Heart right ventricle (tissue), 16 donors: ENCODE measurements around the gene TBC1D20. TPM values are rescaled to one million over a fixed set of nuclear protein-coding genes. Genes with fewer than 3 reads are reported as not detected.

Experiments used
- ATAC-seq, 8 donors: fragments of 200-7000 bp; cut with Tn5 transposase; one replicate each; pipeline ENCODE4 v1.9.1; 2020; ENCODE audit warnings: mild to moderate bottlenecking in 8 of 8, moderate library complexity in 8 of 8, moderate number of reproducible peaks in 1 of 8
- DNase-seq, 2 donors: peaks; one replicate each; pipeline ENCODE4 v3.0.0-alpha.2; 2020
- H3K27ac ChIP-seq, 10 donors: fragments of 200-600 bp; sonication (generic) in 2 of 10; one replicate each; pipeline versions ENCODE4 v1.5.0 to v1.8.0; 2020 to 2022; ENCODE audit warnings: mild to moderate bottlenecking in 3 of 10
- H3K27me3 ChIP-seq, 7 donors: fragments of 200-600 bp; one replicate each; pipeline ENCODE4 v1.8.0; 2021 to 2022; ENCODE audit warnings: mild to moderate bottlenecking in 2 of 7
- H3K36me3 ChIP-seq, 9 donors: fragments of 200-600 bp; sonication (generic) in 1 of 9; one replicate each; pipeline versions ENCODE4 v1.5.0 to v1.8.0; 2020 to 2022; ENCODE audit warnings: mild to moderate bottlenecking in 2 of 9
- H3K4me1 ChIP-seq, 9 donors: fragments of 200-600 bp; sonication (generic) in 1 of 9; one replicate each; pipeline versions ENCODE4 v1.5.0 to v1.8.0; 2020 to 2022; ENCODE audit warnings: mild to moderate bottlenecking in 4 of 9
- H3K4me3 ChIP-seq, 10 donors: fragments of 200-600 bp; sonication (generic) in 2 of 10; one replicate each; pipeline versions ENCODE4 v1.5.0 to v1.8.0; 2020 to 2022; ENCODE audit warnings: mild to moderate bottlenecking in 7 of 10, moderate library complexity in 2 of 10
- H3K9me3 ChIP-seq, 11 donors: fragments of 200-600 bp in 10 of 11; sonication (generic) in 2 of 11; one replicate each; pipeline versions ENCODE4 v1.5.0 to v1.8.0; 2013 to 2022; ENCODE audit warnings: mild to moderate bottlenecking in 2 of 11, control low read depth in 1 of 11, moderate library complexity in 1 of 11
- WGBS, 2 donors: extraction: QIAGEN DNeasy Blood & Tissue Kit; methylation state at CpG; one replicate each; pipeline ENCODE4 v1.1.7; 2013; ENCODE audit warnings: inconsistent platforms in 1 of 2; 5-methylcytosine and 5-hydroxymethylcytosine counted together
- intact Hi-C, 10 donors: fragments of 100-400 bp; cut with DNase I; formaldehyde crosslinking; loops; one replicate each; pipeline versions ENCODE4 v1.11.1 to v1.14.2; 2022
- polyA plus RNA-seq, 2 donors: library from polyadenylated mRNA; stranded (reverse); fragments of 200-250 nt; gene quantifications; one replicate each; pipeline ENCODE4 v1.2.3, GENCODE V29; 2013
- total RNA-seq, 10 donors: library from RNA; stranded (reverse); fragmentation: NEBNext Ultra II Directional in 3 of 10; extraction: Animal tissue kit (Norgen Biotek cat#: 25700) in 3 of 10; gene quantifications; one replicate each; pipeline versions ENCODE4 v1.2.1 to v1.2.4, GENCODE V29; 2021 to 2023
- TF ChIP-seq, protein P1 (sequence below), 9 donors: fragments of 200-600 bp; sonication (generic) in 2 of 9; IDR thresholded peaks; one replicate each; pipeline versions ENCODE4 v1.5.0 to v1.8.0; 2021 to 2022; ENCODE audit warnings: antibody characterized with exemption in 9 of 9, mild to moderate bottlenecking in 5 of 9, moderate library complexity in 1 of 9
- donor health status: Arrhythmogenic right ventricular cardiomyopathy.
- donor health status: ischemic (EF 13 %, LVEDD 7.1; RV severe dilation, severe dysfunction).
- donor health status: healthy with polysubstance abuse.
- donor health status: DM: no; HTN: yes; CAD: no.
- donor health status: DM: no; HTN: no; CAD: no.
- donor health status: ischemic (EF 25% LVEDD 6.9; RV normal size, moderate dysfunction).
- donor health status: ischemic (EF 25% LVEDD 5.7; RV mildly dilated, moderate dysfunction).
- donor health status: healthy.
- donor health status: DM: yes; HTN: yes; CAD: no.
- donor health status: Ischemic cardiomyopathy.
- donor health status: ischemic (EF 35%, LVEDD 5.7; RV mildly dilated, moderate dysfunction).
- donor health status: nonischemic (EF 11% LVEDD 7.7; RV severe dilation, severe dysfunction).
- donor health status: DM: yes; HTN: yes; CAD: no.
- donor health status: PGD.
- donor health status: ischemic (EF 29% LVEDD 5.4; RV normal size, mild dysfunction).
- donor health status: nonischemic (EF 23%, LVEDD 6.1; RV moderate dilation, normal function).

The TBC1D20 gene
- total and polyA plus RNA-seq, 12 donors: 12.9 to 28.2 (median 22.9) TPM

DNA sequence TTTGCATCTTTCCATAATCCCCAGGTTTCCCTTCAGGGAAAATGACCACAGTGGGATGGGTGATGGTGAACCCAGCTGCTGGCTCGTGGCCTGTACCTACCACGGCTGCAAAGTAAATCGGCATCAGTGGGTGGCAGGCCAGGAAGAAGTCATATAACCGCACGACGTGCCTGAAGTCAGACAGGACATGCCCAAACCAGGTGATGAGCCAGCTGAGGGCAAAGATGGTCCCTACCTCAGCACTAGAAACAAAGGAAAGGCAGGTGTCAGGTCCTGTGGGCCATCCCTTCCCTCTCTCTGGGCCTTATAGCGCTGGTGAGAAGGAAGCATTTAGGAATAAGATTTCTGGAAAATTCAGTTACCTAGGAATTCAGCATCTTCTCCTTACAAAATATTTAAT is 22.2 kb downstream of the TBC1D20 start:
- Histone ChIP-seq H3K9me3 (no peaks in the 10 kb centered on the region), H3K36me3 (peaks cover 0 to 100% (median 65%) of the 10 kb centered on the region in 9 donors), H3K4me1 (peaks cover 6 to 43% (median 30%) of the 10 kb centered on the region in 9 donors), H3K4me3 (no peak overlapping the region), H3K27ac (no peak overlapping the region), H3K27me3 (no peaks in the 10 kb centered on the region)
- DNase-seq: no peak
- no peak for ATAC-seq
- intact Hi-C loops: no loop called here
- WGBS, 2 donors: 95 to 97% methylated on average over 7 of the region's 7 CpGs
- TF ChIP-seq, protein P1, sequence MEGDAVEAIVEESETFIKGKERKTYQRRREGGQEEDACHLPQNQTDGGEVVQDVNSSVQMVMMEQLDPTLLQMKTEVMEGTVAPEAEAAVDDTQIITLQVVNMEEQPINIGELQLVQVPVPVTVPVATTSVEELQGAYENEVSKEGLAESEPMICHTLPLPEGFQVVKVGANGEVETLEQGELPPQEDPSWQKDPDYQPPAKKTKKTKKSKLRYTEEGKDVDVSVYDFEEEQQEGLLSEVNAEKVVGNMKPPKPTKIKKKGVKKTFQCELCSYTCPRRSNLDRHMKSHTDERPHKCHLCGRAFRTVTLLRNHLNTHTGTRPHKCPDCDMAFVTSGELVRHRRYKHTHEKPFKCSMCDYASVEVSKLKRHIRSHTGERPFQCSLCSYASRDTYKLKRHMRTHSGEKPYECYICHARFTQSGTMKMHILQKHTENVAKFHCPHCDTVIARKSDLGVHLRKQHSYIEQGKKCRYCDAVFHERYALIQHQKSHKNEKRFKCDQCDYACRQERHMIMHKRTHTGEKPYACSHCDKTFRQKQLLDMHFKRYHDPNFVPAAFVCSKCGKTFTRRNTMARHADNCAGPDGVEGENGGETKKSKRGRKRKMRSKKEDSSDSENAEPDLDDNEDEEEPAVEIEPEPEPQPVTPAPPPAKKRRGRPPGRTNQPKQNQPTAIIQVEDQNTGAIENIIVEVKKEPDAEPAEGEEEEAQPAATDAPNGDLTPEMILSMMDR (IDR thresholded peaks at IDR 0.05): no peak

DNA sequence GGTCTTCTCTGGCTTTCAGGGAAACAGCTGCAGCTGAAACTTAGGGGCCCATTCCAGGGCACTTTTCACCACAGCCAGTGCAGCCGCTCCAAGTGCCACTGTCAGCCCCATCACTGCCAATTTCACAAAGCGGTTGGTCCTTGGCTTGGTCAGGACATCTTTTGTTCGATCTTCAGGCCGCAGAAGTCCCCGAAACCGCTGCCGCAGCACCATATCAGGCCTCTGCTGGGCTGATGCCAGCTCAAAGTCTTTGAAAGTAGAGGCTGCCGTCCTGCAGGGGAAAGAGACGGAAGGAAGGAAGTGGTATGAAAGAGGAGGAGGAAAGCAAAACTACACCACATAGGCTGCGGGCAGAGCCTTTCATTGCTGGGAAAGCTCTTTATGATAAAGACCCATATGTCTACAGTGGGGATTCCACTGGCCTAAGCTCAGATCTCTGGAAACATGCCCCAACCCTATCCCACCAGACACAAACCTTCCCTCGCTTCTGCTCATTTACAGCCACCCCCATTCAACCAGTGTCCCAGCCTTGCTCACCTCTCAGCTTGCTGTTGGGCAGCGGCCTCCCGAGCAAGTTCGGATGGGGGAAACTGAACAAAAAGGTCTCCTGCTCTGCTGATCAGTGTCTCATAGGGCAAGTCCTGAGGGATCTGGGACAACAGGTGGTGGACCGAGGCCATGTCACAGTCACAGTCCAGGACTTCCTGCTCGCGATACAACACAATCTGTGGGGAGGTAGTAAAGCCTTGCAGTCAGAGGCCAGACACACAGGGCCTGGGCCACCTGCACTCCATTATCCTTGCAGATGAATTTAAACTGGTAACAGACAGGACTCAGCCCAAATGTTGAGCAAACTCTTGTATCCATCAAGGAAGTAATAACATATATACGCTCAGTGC is 23.5 kb downstream of the TBC1D20 start:
- peak overlapping the region in 5 of 10 donors; percentile 16 to 74 (median 41) for H3K27ac ChIP-seq
- intact Hi-C loops: no loop called here
- H3K9me3 ChIP-seq: no peaks in the 10 kb centered on the region
- peak in 5 of 8 donors; percentile 23 to 43 (median 31) for ATAC-seq
- WGBS, 2 donors: 59 to 78% methylated on average over 18 of the region's 18 CpGs
- no peaks in the 10 kb centered on the region for H3K27me3 ChIP-seq
- peaks cover 0 to 97% (median 73%) of the 10 kb centered on the region in 9 donors for H3K36me3 ChIP-seq
- peak overlapping the region in 1 of 10 donors; percentile 28 for H3K4me3 ChIP-seq
- H3K4me1 ChIP-seq: peaks cover 0 to 31% (median 18%) of the 10 kb centered on the region in 9 donors
- DNase-seq: peak in 1 of 2 donors; percentile 35
- TF ChIP-seq, protein P1 (IDR thresholded peaks at IDR 0.05): no peak

DNA sequence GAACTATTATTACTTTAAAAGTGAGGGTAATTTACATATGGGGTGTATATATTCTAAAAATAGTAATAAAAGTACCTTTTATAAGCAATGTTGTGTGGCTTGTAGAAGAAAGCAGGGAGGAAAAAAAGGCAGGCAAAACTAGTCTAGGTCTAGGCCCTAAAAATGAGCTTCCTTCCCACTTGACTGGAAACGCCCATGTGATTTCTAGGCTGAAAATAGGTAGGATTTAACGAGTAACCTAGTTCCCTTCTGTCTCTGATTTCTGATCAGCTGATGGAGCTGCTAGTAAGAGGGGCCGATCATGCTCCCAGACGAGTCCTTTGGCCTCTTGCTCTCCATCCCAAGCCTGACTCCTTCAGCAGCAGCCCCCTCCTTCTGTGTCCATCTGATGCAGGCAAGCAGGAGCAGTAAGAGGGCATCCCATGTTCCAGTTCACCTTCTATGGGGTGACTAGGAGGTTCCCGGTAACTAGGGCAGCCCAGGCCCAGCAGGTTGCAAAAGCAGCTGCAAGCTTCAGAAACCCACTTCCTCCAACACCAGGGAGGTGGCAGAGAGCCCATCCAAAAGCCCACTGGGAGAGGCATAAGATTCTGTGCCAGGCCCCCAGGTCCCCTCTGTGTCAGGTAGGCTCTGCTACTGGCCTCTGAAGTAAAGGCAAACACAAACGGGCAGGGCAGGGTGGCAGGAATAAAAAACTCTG is 24.4 kb downstream of the TBC1D20 start:
- 72 to 78% methylated on average over 6 of the region's 6 CpGs for WGBS, 2 donors
- Histone ChIP-seq H3K27ac (peak overlapping the region in 4 of 10 donors; percentile 16 to 74 (median 52)), H3K9me3 (no peaks in the 10 kb centered on the region), H3K27me3 (no peaks in the 10 kb centered on the region), H3K4me3 (peak overlapping the region in 1 of 10 donors; percentile 28), H3K4me1 (peaks cover 0 to 35% (median 18%) of the 10 kb centered on the region in 9 donors), H3K36me3 (peaks cover 0 to 92% (median 72%) of the 10 kb centered on the region in 9 donors)
- ATAC-seq (peak in 2 of 8 donors; percentile 7 to 8), DNase-seq (no peak)
- TF ChIP-seq, protein P1 (IDR thresholded peaks at IDR 0.05): no peak
- intact Hi-C loops: no loop called here

DNA sequence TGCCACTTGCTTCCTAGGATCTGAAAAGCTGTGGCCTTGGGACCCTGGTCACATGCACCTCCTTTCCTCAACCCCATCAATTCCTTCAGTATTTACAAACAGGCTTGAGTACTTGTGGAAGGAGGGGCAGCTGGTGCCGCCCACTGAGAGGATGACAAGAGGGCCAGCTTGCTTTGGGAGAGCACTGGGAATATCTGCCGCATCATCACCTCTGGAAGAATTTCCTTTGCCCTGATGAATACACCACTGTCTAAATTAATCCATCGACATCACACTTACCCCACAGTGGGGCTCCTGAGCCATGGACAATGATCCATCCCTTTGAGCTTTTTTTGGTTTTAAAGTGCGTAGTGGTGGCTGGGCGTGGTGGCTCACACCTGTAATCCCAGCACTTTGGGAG is 25.9 kb downstream of the TBC1D20 start:
- TF ChIP-seq, protein P1 (IDR thresholded peaks at IDR 0.05): no peak
- intact Hi-C loops: no loop called here
- 95 to 96% methylated on average over 5 of the region's 5 CpGs for WGBS, 2 donors
- no peak for ATAC-seq
- peaks cover 0 to 92% (median 73%) of the 10 kb centered on the region in 9 donors for H3K36me3 ChIP-seq
- H3K9me3 ChIP-seq: no peaks in the 10 kb centered on the region
- H3K4me1 ChIP-seq: peaks cover 0 to 37% (median 17%) of the 10 kb centered on the region in 9 donors
- no peak for DNase-seq
- no peak overlapping the region for H3K4me3 ChIP-seq
- H3K27ac ChIP-seq: no peak overlapping the region
- no peaks in the 10 kb centered on the region for H3K27me3 ChIP-seq
